Fibroblast of skin of right biceps (primary cell): ENCODE results near the gene SRPK2.
A peak's percentile ranks its signal among the peaks of the same experiment; 100 is the strongest.
"Not testable (repeated sequence)": the region's sequence is repeated elsewhere in the genome, so short reads cannot be mapped to it uniquely, and the experiment has no call there.

Experiments
- DNase-seq: peaks from one replicate; pipeline ENCODE4 v3.0.0-alpha.2; 2013

Gene SRPK2

GRCh38 chr7:105215821-105216220, 172.9 kb downstream of the SRPK2 start:
- DNase-seq: no peak

- no peak for DNase-seq
These were observed 173.5 kb downstream of the SRPK2 start for GRCh38 chr7:105215182-105215581.

- no peak for DNase-seq
These were observed 175.1 kb downstream of the SRPK2 start for GRCh38 chr7:105213611-105214010.

- no peak for DNase-seq
These were observed 176.5 kb downstream of the SRPK2 start for GRCh38 chr7:105212212-105212611.

- DNase-seq: no peak
These were observed 178.0 kb downstream of the SRPK2 start for GRCh38 chr7:105210721-105211205.

- no peak for DNase-seq
These were observed 178.9 kb downstream of the SRPK2 start for GRCh38 chr7:105209870-105210269.

- DNase-seq: no peak
These were observed 179.3 kb downstream of the SRPK2 start for GRCh38 chr7:105209433-105209832.

- no peak for DNase-seq
These were observed 181.7 kb downstream of the SRPK2 start for GRCh38 chr7:105206985-105207384.

- DNase-seq: no peak
These were observed 183.0 kb downstream of the SRPK2 start for GRCh38 chr7:105205592-105206237.

- no peak for DNase-seq
These were observed 183.8 kb downstream of the SRPK2 start for GRCh38 chr7:105204953-105205352.

- DNase-seq: no peak
These were observed 184.2 kb downstream of the SRPK2 start for GRCh38 chr7:105204520-105204919.

- no peak for DNase-seq
These were observed 186.1 kb downstream of the SRPK2 start for GRCh38 chr7:105202616-105203015.

GRCh38 chr7:105199386-105199785, 189.3 kb downstream of the SRPK2 start:
- DNase-seq: peak; percentile 51

- DNase-seq: peak; percentile 93
These were observed 190.5 kb downstream of the SRPK2 start for GRCh38 chr7:105198223-105198622.

- DNase-seq: no peak
These were observed 192.2 kb downstream of the SRPK2 start for GRCh38 chr7:105196473-105196872.

- no peak for DNase-seq
These were observed 192.8 kb downstream of the SRPK2 start for GRCh38 chr7:105195891-105196290.

- DNase-seq: not testable (repeated sequence)
These were observed 193.8 kb downstream of the SRPK2 start for GRCh38 chr7:105194959-105195358.

- no peak for DNase-seq
These were observed 197.4 kb downstream of the SRPK2 start for GRCh38 chr7:105191331-105191730.

GRCh38 chr7:105189859-105190492, 198.7 kb downstream of the SRPK2 start:
- no peak for DNase-seq

GRCh38 chr7:105188201-105188600, 200.5 kb downstream of the SRPK2 start:
- peak; percentile 49 for DNase-seq

GRCh38 chr7:105187302-105188169, 201.2 kb downstream of the SRPK2 start:
- peak; percentile 16 for DNase-seq

- DNase-seq: no peak
These were observed 203.3 kb downstream of the SRPK2 start for GRCh38 chr7:105185290-105186010.

GRCh38 chr7:105180002-105180401, 208.7 kb downstream of the SRPK2 start:
- no peak for DNase-seq
